Measurements from ENCODE around the gene FRAT1. TPM values are rescaled to one million over a fixed set of nuclear protein-coding genes. Genes with fewer than 3 reads are reported as not detected.

Gene FRAT1
- total RNA-seq, 1 experiment from 2014 or later: 1.7 TPM

- no peak overlapping the region for H2AFZ ChIP-seq (ENCODE audit: low read depth, low read length, poor library complexity, severe bottlenecking)
- H3K4me2 ChIP-seq (ENCODE audit: low read length): no peak overlapping the region; the same call in 1 of the 2 replicates
- ChIA-PET CTCF (no interaction called here), POLR2A (no interaction called here), RAD21 (ENCODE audit: low non-redundant PET in 1 of 2, low total read pairs in 2 of 2, uncharacterized antibody in 2 of 2, unreplicated experiment in 2 of 2) (no interaction called here)
- H3K27me3 ChIP-seq (ENCODE audit: insufficient read depth, low read length): no peaks in the 10 kb centered on the region
- DNase-seq (ENCODE audit: low read depth, low spot score) (no peak), ATAC-seq (no peak)
- no peak overlapping the region for H3K9ac ChIP-seq (ENCODE audit: low read length)
- H3K4me3 ChIP-seq (replicated peaks in 1 of 2; ENCODE audit: low read depth in 1 of 2, low read length in 2 of 2): no peak overlapping the region
- H3K9me2 ChIP-seq (ENCODE audit: insufficient read depth): no peaks in the 10 kb centered on the region
- no peaks in the 10 kb centered on the region for H3K79me2 ChIP-seq (ENCODE audit: insufficient read depth, low read length)
- H3K9me3 ChIP-seq (ENCODE audit: control insufficient read depth in 1 of 2, insufficient read depth in 1 of 2, low read depth in 1 of 2, low read length in 2 of 2): no peaks in the 10 kb centered on the region
- H3K4me1 ChIP-seq (ENCODE audit: control insufficient read depth in 1 of 2, insufficient read depth in 2 of 2, low read length in 2 of 2): peaks cover 28 to 32% of the 10 kb centered on the region in 2 experiments
- TF ChIP-seq ZFX (IDR thresholded peaks at IDR 0.05) (no peak), SP1 (IDR thresholded peaks at IDR 0.05; ENCODE audit: low read depth) (no peak), ZBTB33 (IDR thresholded peaks at IDR 0.05; ENCODE audit: extremely low read depth, insufficient replicate concordance, low read length) (no peak), CTCF (IDR thresholded peaks at IDR 0.05 in 2 of 3, conservative IDR thresholded peaks at IDR 0.05 in 1 of 3; ENCODE audit: borderline replicate concordance in 1 of 3, insufficient read depth in 1 of 3, low read depth in 2 of 3, low read length in 2 of 3) (no peak), FOSL1 (IDR thresholded peaks at IDR 0.05; ENCODE audit: low read depth) (no peak), YY1 (IDR thresholded peaks at IDR 0.05; ENCODE audit: extremely low read depth, insufficient replicate concordance, low read depth, low read length) (no peak), POLR2A (IDR thresholded peaks at IDR 0.05; ENCODE audit: borderline replicate concordance, extremely low read depth, insufficient read depth, insufficient read length) (no peak), SRF (IDR thresholded peaks at IDR 0.05; ENCODE audit: low read depth) (no peak), SIN3A (IDR thresholded peaks at IDR 0.05; ENCODE audit: low read depth) (no peak), ATF3 (IDR thresholded peaks at IDR 0.05) (no peak), TCF7L2 (IDR thresholded peaks at IDR 0.05; ENCODE audit: borderline replicate concordance, extremely low read depth, insufficient read depth, insufficient read length) (no peak), EZH2phosphoT487 (IDR thresholded peaks at IDR 0.05; ENCODE audit: borderline replicate concordance) (no peak), POLR2AphosphoS5 (IDR thresholded peaks at IDR 0.05; ENCODE audit: low read depth, low read length) (no peak), RAD21 (IDR thresholded peaks at IDR 0.05; ENCODE audit: low read depth) (no peak), CEBPB (IDR thresholded peaks at IDR 0.05; ENCODE audit: low read depth) (no peak)
- no TSS peak for BruUV-seq (replicated peaks)
- no peak overlapping the region for H3K27ac ChIP-seq (ENCODE audit: low read depth, low read length)
- intact Hi-C loops (cut with micrococcal nuclease): no loop called here
- H3K36me3 ChIP-seq (ENCODE audit: control insufficient read depth in 1 of 2, insufficient read depth in 2 of 2, low read length in 2 of 2): no peaks in the 10 kb centered on the region
- no peaks in the 10 kb centered on the region for H4K20me1 ChIP-seq (ENCODE audit: insufficient read depth)
These were observed 10.7 kb downstream of the FRAT1 start for GRCh38 chr10:97329766-97330165.

Data from HCT116 (cell line).